ENCODE data around the gene COL11A2.

- TF ChIP-seq, protein P1, sequence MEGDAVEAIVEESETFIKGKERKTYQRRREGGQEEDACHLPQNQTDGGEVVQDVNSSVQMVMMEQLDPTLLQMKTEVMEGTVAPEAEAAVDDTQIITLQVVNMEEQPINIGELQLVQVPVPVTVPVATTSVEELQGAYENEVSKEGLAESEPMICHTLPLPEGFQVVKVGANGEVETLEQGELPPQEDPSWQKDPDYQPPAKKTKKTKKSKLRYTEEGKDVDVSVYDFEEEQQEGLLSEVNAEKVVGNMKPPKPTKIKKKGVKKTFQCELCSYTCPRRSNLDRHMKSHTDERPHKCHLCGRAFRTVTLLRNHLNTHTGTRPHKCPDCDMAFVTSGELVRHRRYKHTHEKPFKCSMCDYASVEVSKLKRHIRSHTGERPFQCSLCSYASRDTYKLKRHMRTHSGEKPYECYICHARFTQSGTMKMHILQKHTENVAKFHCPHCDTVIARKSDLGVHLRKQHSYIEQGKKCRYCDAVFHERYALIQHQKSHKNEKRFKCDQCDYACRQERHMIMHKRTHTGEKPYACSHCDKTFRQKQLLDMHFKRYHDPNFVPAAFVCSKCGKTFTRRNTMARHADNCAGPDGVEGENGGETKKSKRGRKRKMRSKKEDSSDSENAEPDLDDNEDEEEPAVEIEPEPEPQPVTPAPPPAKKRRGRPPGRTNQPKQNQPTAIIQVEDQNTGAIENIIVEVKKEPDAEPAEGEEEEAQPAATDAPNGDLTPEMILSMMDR (conservative IDR thresholded peaks at IDR 0.05) = no peak
- no peak for TF ChIP-seq ZFX (IDR thresholded peaks at IDR 0.05)
These were observed 60.2 kb downstream of the COL11A2 start for GRCh38 chr6:33132081-33132524.
